Kidney tubule cell (primary cell): ENCODE results near the gene MUC6.

Experiments
- DNase-seq: peaks from one replicate; pipeline ENCODE4 v3.0.0-alpha.2; 2018; ENCODE audit warnings: low spot score

The MUC6 gene, protein sequence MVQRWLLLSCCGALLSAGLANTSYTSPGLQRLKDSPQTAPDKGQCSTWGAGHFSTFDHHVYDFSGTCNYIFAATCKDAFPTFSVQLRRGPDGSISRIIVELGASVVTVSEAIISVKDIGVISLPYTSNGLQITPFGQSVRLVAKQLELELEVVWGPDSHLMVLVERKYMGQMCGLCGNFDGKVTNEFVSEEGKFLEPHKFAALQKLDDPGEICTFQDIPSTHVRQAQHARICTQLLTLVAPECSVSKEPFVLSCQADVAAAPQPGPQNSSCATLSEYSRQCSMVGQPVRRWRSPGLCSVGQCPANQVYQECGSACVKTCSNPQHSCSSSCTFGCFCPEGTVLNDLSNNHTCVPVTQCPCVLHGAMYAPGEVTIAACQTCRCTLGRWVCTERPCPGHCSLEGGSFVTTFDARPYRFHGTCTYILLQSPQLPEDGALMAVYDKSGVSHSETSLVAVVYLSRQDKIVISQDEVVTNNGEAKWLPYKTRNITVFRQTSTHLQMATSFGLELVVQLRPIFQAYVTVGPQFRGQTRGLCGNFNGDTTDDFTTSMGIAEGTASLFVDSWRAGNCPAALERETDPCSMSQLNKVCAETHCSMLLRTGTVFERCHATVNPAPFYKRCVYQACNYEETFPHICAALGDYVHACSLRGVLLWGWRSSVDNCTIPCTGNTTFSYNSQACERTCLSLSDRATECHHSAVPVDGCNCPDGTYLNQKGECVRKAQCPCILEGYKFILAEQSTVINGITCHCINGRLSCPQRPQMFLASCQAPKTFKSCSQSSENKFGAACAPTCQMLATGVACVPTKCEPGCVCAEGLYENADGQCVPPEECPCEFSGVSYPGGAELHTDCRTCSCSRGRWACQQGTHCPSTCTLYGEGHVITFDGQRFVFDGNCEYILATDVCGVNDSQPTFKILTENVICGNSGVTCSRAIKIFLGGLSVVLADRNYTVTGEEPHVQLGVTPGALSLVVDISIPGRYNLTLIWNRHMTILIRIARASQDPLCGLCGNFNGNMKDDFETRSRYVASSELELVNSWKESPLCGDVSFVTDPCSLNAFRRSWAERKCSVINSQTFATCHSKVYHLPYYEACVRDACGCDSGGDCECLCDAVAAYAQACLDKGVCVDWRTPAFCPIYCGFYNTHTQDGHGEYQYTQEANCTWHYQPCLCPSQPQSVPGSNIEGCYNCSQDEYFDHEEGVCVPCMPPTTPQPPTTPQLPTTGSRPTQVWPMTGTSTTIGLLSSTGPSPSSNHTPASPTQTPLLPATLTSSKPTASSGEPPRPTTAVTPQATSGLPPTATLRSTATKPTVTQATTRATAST (N-terminal part only)

DNA sequence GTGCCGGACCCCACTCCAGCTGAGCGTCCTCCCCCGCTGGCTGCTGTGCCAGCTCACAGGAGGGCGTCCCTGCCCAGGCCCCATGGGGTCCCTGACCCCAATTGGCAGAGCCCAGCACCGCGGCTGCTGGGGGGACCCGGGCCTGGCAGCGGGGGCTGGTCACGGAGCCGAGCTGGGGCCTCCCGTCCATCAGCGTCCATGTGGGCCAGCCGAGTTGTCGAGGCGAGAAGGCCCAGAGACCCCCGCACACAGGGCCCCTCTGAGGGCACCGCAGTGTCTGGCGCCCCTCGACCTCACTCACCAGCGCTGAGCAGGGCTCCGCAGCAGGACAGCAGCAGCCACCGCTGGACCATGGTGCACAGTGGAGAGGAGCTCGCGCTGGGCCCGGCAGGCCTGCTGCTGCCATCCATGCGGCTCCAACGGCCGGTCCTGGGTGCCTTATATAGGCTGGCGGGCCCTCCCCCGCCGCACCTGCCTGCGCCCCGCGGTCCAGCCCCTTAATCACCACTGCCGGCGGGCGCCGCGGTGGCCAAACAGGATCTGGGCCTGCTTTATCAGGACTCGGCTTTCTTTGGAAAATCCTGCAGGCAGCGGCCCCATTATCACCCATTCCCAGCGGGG, at the start of gene MUC6:
MUC6 (minus strand) TSS at position 416 of the 621 bp plus-strand sequence; CDS start at position 353, 63 bp downstream.
- DNase-seq, result no peak

DNA sequence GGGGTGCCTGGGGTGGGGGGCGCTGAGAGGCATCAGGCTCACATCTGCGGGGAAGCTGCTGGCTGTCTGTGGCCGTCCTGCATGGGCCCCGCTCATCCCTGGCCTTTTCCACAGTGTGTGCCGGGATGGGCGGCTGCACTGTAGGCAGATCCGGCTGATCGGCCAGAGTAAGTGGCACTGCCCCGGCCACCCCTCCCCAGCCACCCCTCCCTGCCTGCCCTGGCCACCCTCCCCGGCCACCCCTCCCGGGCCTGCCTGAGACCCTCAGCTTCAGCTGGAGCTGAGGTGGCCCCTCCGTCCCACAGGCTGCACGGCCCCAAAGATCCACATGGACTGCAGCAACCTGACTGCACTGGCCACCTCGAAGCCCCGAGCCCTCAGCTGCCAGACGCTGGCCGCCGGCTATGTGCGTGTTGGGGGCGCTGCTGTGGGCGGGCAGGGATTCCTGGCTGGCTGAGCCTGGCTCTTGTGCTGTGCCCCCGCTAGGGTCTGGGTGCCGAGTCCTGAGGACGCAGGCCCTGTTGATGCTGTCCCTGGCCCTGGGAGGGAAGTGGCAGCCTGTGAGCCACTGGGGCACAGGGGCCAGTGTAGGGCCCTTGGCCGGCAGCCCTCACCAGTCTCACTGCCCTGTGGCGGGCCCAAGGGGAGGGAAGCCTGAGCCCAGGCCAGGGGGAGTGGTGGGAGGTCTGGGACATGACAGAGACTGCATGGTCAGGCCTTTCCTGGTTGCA, 49.1 kb upstream of the MUC6 start:
- DNase-seq, result no peak

DNA sequence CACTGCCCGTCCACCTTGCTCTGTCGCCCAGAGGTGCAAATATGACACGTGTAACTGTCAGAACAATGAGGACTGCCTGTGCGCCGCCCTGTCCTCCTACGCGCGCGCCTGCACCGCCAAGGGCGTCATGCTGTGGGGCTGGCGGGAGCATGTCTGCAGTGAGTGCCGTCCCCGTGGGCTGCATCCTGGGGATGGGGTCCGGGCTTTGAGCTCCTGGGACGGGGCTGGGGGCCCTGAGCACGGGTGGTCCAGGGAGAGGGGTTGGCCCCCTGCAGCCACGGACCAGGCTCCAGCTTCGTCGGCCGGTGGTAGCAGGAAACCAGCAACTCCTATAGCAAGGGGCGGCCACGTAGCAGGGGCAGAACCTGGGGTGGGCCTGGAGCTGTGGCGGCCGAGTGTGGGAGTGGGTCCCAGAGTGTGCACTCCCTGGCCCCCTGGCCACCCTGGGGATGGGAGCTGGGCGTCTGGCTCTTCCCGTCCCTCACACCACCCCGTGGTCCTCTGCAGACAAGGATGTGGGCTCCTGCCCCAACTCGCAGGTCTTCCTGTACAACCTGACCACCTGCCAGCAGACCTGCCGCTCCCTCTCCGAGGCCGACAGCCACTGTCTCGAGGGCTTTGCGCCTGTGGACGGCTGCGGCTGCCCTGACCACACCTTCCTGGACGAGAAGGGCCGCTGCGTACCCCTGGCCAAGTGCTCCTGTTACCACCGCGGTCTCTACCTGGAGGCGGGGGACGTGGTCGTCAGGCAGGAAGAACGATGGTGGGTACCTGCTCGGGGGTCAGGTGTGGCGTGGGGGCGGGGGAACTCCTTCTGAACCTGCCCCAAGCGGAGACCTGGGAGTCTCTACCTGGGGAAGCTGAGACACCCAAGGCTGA, 48.3 kb upstream of the MUC6 start:
- DNase-seq, result no peak

DNA sequence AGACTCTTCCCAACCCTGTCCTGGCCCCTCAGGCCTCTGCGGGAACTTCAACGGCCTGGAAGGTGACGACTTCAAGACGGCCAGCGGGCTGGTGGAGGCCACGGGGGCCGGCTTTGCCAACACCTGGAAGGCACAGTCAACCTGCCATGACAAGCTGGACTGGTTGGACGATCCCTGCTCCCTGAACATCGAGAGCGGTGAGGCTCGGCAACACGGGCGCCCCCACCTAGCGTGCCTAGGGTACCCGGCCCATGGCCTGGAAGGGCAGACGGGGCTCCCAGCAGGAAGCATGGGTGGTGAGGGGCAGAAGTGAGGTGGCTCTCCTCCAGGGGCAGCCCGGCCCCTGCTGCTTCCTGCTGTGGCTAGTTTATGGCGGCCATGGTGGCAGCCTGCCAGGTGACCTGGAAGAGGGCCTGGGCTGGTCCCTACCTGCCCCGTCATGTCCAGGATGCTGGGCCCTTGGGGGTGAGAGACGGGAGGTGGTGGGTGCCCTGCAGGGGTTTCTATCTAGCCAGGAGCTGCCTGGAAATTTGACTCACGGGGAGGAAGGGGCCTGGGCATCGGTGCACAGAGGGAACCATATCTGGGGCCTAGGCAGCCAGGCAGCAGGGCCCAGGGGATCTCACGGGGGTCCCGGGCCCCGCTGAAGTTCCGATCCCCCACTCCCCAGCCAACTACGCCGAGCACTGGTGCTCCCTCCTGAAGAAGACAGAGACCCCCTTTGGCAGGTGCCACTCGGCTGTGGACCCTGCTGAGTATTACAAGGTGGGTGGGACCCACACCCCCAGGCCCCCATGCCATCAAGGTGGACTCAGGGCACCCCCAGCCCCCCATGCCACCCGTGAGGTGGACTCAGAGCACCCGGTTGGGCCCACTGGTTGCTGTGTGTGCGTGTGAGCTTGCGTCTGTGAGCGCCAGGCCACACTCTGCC, 47.4 kb upstream of the MUC6 start:
- DNase-seq, result no peak

DNA sequence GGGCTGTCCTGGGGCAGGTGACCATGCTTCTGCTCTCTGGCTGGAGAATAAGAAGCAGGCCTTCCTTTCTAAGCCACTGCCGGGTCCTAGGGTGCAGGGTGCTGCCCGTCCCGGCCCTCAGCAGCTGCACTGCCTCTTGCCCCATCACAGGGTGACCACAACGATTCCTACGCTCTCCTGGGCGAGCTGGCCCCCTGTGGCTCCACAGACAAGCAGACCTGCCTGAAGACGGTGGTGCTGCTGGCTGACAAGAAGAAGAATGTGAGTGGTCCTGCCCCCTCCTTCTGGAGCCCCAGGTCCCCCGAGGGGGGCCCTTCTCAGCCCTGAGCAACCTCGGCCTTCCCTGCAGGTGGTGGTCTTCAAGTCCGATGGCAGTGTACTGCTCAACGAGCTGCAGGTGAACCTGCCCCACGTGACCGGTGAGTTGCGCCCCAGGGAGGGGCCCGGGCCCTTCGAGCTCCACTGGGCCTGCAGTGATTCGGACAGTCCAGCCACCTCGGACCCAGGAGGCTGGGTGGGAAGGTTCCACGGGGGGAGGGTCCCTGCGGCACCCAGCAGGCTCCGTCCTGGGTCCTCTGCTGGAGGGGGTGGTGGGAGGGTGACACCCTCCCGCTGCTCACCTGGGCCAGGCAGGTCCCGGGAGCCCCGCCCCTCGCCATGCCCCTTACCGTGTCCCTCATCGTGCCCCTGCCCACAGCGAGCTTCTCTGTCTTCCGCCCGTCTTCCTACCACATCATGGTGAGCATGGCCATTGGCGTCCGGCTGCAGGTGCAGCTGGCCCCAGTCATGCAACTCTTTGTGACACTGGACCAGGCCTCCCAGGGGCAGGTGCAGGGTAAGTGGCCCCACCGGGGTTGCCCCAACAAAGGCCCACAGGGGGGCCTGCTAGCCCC, 46.5 kb upstream of the MUC6 start:
- no peak for DNase-seq

DNA sequence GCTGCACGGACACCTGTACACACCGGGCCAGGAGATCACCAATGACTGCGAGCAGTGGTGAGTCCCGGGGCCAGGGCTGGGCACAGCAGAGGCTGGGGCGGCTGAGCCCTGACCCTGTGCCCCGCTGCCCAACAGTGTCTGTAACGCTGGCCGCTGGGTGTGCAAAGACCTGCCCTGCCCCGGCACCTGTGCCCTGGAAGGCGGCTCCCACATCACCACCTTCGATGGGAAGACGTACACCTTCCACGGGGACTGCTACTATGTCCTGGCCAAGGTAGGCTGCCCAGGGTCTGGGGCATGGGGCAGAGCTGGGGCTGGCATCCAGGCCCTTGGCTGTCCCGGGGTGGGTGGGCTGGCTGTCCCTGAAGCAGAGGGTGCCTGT, 45.8 kb upstream of the MUC6 start:
- DNase-seq, result no peak

DNA sequence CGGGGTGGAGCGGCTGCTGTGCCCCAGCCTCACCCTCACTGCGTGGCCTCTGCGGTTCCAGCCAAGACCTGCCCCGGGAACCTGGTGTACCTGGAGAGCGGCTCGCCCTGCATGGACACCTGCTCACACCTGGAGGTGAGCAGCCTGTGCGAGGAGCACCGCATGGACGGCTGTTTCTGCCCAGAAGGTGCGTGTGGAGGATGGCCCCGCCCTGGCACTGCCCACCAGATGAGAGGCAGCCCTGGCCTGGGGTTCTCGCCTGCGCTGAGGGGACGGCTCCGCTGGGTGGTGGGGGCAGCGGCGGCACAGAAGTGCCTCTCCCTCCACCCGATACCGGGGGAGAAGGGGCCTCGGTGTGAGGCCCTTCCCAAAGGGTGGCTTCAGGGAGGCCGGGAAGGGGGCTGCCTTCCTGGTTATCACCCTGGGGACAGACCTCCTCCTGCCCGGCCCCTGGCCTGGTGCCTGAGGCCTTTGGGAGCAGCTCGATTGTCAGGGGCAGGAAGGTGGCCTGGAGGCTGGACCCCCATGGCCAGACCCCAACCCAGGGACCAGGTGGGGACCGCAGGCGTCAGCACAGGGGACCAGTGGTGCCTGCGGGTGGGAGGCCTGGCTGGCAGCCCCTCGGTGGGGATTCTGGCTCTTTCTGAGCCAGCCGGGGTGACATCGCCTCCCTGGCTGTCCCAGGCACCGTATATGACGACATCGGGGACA, 45.2 kb upstream of the MUC6 start:
- DNase-seq, result no peak

DNA sequence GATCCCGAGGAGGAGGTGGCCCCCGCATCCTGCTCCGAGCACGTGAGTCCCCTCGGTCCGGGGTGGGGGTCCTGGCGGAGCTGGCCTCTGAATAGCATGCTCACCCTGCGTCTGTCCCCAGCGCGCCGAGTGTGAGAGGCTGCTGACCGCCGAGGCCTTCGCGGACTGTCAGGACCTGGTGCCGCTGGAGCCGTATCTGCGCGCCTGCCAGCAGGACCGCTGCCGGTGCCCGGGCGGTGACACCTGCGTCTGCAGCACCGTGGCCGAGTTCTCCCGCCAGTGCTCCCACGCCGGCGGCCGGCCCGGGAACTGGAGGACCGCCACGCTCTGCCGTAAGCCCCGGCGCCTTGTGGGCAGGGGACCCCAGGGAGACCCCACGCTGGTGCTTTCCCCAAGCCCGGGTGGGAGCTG, 41.7 kb upstream of the MUC6 start:
- DNase-seq, result no peak

DNA sequence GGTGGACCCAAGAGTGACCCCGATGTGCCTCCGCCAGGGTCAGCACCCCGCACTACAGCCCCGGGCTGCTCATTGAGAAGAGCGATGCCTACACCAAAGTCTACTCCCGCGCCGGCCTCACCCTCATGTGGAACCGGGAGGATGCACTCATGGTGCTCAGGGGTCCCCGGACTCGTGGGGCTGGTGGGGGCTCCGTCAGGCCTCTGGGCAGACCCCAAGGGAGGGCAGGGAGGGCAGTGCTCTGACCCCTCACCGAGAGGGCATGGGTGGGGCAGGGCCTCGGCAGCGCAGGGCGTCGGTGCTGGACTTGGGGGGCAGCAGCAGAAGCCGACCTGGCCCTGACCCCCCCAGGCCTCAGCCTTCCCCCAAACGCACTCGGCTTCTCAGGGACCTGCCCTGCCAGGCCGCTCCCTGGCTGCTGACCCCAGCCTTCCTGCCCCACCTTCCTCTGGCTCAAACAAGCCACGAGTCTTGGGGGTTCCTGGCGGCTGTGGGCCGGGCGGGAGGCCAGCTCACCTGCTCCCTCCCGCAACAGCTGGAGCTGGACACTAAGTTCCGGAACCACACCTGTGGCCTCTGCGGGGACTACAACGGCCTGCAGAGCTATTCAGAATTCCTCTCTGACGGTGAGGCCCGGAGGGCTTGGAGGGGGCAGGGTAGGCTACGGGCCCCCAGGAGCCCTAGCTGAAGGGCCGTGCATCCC, 41.0 kb upstream of the MUC6 start:
- no peak for DNase-seq

DNA sequence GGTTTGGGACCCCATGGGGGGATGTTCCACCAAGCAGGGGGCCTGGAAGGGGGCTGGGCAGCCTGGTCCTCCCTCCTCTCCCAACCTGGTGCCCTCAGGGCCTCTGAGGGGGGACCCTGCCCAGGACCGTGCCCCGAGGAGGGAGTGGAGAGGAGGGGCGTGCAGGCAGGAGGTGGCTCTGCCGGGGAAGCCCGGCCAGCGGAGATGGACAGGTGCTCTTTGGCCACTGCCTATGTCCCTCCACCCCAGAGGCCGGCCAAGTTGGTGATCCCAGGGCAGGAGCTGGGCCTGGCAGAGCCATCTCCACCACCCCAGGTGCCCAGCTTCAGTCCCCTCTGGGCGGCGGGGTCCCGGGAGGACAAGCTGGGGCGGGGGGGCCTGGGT, 40.5 kb upstream of the MUC6 start:
- DNase-seq, result no peak

DNA sequence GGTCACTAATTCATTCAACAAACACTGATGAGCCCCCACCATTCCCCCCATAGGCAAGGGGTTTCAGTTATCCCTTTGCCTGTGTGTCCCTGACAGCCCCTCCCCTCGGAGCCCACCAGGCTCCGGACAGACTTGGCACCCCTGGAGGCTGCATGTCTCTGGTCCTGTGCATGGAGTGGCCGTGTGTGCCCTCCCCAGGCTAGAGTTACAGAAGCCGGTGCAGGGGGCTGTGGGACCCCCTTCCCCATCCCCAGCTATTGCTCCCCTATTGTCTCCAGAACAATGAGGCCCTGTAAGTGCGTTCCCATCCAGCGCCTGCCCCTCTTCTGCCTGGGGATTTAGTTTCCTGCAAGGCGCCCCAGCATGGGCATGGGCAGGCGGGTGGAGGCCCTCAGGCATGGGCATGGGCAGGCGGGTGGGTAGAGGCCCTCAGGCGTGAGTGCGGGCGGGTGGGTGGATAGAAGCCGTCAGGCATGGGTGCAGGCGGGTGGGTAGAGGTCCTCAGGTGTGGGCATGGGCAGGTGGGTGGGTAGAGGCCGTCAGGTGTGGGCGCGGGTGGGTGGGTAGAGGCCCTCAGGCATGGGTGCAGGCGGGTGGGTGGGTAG, 39.6 kb upstream of the MUC6 start:
- no peak for DNase-seq

DNA sequence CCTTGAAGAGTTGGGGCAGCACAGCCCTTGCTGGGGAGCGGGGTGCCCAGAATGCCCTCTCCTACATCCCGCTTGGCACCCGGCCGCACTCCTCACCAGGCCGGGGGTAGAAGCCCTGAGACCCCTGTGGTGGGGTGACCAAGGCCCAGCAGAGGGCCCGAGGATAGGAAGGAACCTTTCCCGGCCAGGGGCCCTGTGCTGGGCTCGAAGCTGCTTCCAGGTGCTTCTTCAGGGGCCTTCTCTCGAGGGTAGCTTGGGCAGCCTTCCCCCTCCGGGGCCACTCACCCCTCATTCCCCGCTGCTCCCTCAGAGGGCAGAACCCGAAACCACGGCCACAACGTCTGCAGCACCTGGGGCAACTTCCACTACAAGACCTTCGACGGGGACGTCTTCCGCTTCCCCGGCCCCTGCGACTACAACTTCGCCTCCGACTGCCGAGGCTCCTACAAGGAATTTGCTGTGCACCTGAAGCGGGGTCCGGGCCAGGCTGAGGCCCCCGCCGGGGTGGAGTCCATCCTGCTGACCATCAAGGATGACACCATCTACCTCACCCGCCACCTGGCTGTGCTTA, 38.9 kb upstream of the MUC6 start:
- no peak for DNase-seq

DNA sequence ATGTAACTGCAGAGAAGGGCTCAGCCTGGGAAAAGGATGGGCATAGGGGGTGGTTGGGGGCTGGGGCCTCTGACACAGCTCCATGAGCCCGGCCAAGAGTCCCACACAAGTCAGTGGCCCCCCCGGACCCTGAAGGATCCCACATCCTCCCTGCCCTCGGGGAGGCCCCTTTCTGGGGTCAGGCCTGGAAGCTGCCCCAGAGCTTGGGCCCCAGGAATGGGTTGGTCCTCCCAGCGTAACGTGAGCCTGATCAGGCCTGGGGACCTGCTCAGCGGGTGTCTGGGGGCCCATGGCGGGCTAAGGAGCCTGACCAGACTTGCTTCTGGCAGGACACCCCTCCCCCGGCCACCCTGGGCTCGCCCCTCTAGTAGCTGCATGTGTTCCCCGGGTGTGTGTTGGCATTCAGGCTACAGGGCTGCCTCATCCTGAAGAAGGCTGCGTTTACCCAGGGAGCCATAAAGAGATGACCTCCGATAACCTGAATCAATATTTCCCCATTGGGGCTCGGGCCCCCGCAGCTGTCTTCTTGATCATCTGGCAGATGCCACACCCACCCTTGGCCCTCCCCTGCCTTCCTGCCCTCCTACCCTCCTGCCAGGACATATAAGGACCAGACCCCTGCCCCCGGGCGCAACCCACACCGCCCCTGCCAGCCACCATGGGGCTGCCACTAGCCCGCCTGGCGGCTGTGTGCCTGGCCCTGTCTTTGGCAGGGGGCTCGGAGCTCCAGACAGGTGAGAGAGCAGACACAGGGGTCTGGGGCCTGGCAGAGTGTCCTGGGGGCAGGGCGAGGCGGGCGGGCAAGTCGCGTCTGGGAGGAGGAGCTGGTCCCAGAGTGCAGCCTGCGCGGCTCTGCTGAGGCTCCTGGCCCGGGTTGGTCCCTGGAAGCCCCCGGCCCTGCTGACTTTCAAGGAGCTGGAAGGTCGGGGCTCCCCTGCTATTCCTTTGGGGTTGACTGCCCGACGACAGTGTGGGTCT, 38.0 kb upstream of the MUC6 start, which contains the start of gene MUC2:
MUC2 (plus strand) TSS at position 631 of the 978 bp plus-strand sequence.
- no peak for DNase-seq

DNA sequence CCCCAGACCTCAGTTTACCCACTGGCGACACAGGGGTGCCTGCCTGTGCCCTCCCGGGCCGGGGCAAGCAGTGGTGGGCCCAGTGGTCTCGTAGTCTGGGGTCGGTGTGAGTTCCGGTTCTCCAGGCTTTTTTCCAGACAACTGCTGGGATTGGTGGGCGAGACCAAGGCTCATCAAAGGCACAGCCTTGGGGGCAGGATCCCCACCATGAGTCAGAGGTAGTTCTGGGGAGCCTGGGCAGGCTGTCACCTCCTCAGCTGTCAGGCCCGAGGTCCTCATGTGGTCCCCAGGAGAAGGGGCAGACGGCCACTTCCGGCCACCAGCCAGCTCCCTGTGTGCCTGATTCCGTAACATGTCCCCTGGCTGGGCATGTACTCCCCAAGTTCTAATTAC, 37.3 kb upstream of the MUC6 start:
- no peak for DNase-seq
